Endometrium (tissue), 2 donors: ENCODE data around the gene EFTUD2.

ENCODE experiments used
- FAIRE-seq: peaks from 2 replicates; lab custom pipeline; 2012; peaks lifted over from hg19 to GRCh38; lab: Jason Lieb, UNC
- donor health status: control.
- donor health status: control.

Gene EFTUD2

GRCh38 chr17:44887971-44888954 is 11.0 kb downstream of the EFTUD2 start:
- no peak for FAIRE-seq

- FAIRE-seq = no peak
Observed at GRCh38 chr17:44887016-44887415, 12.2 kb downstream of the EFTUD2 start.

GRCh38 chr17:44884941-44885340 is 14.3 kb downstream of the EFTUD2 start:
- FAIRE-seq = no peak

GRCh38 chr17:44881145-44881544 is 18.1 kb downstream of the EFTUD2 start:
- no peak for FAIRE-seq

GRCh38 chr17:44880062-44880461 is 19.2 kb downstream of the EFTUD2 start:
- no peak for FAIRE-seq

GRCh38 chr17:44879376-44879775 is 19.9 kb downstream of the EFTUD2 start:
- no peak for FAIRE-seq

GRCh38 chr17:44878627-44879221 is 20.5 kb downstream of the EFTUD2 start:
- peak; percentile 64 for FAIRE-seq

- FAIRE-seq = no peak
Observed at GRCh38 chr17:44877121-44877520, 22.1 kb downstream of the EFTUD2 start.

GRCh38 chr17:44875761-44876160 is 23.5 kb downstream of the EFTUD2 start:
- no peak for FAIRE-seq

GRCh38 chr17:44872131-44872768 is 27.0 kb downstream of the EFTUD2 start:
- no peak for FAIRE-seq

- FAIRE-seq = no peak
Observed at GRCh38 chr17:44871556-44871955, 27.7 kb downstream of the EFTUD2 start.

GRCh38 chr17:44867841-44868240 is 31.4 kb downstream of the EFTUD2 start:
- FAIRE-seq = no peak

GRCh38 chr17:44865931-44866330 is 33.3 kb downstream of the EFTUD2 start:
- FAIRE-seq = no peak

- FAIRE-seq = no peak
Observed at GRCh38 chr17:44865231-44865660, 34.0 kb downstream of the EFTUD2 start.

GRCh38 chr17:44864831-44865230 is 34.4 kb downstream of the EFTUD2 start:
- no peak for FAIRE-seq

- FAIRE-seq = no peak
Observed at GRCh38 chr17:44863061-44863918, 36.0 kb downstream of the EFTUD2 start.

- FAIRE-seq = no peak
Observed at GRCh38 chr17:44862278-44862914, 36.8 kb downstream of the EFTUD2 start.

GRCh38 chr17:44859701-44860100 is 39.5 kb downstream of the EFTUD2 start:
- FAIRE-seq = no peak

- no peak for FAIRE-seq
Observed at GRCh38 chr17:44854192-44854591, 45.1 kb downstream of the EFTUD2 start.

GRCh38 chr17:44850612-44851011 is 48.6 kb downstream of the EFTUD2 start:
- no peak for FAIRE-seq

GRCh38 chr17:44850025-44850424 is 49.2 kb downstream of the EFTUD2 start:
- FAIRE-seq = no peak
